ENCODE data around the gene EMP1.

DNA sequence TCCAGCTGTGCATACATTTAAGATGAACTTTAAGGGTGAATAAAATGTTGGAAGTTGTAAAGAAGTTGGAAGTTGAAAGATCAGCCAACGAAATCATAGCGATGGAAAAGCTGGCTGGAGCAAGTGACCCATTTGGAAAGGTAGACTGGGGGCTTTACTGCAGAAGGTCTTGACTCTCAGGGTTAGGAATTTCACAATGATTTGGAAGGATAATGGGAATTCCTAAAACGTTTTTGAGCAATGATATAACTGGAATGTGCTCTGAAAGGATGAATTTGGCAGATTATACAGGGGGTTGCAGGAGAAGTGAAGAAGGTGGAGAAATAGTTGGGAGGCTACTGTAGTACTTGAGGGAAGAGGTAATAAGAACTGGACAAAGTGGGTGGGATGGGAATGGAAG is 27.4 kb downstream of the EMP1 start:
- TF ChIP-seq, protein P1, sequence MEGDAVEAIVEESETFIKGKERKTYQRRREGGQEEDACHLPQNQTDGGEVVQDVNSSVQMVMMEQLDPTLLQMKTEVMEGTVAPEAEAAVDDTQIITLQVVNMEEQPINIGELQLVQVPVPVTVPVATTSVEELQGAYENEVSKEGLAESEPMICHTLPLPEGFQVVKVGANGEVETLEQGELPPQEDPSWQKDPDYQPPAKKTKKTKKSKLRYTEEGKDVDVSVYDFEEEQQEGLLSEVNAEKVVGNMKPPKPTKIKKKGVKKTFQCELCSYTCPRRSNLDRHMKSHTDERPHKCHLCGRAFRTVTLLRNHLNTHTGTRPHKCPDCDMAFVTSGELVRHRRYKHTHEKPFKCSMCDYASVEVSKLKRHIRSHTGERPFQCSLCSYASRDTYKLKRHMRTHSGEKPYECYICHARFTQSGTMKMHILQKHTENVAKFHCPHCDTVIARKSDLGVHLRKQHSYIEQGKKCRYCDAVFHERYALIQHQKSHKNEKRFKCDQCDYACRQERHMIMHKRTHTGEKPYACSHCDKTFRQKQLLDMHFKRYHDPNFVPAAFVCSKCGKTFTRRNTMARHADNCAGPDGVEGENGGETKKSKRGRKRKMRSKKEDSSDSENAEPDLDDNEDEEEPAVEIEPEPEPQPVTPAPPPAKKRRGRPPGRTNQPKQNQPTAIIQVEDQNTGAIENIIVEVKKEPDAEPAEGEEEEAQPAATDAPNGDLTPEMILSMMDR (IDR thresholded peaks at IDR 0.05): no peak
- no peak for TF ChIP-seq POLR2A (IDR thresholded peaks at IDR 0.05)
